SU-DHL-6 (cell line): ENCODE results near the gene MNX1.

ENCODE experiments used
- CTCF ChIP-seq: fragments of 200-600 bp; sonication (generic); IDR thresholded peaks from one replicate; pipeline ENCODE4 v1.5.1; 2017; ENCODE audit warnings: antibody characterized with exemption, mild to moderate bottlenecking, low read length, moderate library complexity; ENCODE audit not compliant: insufficient read depth, poor library complexity, severe bottlenecking
- EZH2phosphoT487 ChIP-seq: fragments of 200-600 bp; sonication (generic), shearing (Covaris generic); conservative IDR thresholded peaks from 2 replicates; pipeline ENCODE4 v1.6.1; 2018; ENCODE audit warnings: mild to moderate bottlenecking, antibody characterized with exemption, low read length, moderate library complexity, mixed read lengths

GRCh38 chr7:157032644-157033482 lies 22.4 kb upstream of the MNX1 start:
- no peak for TF ChIP-seq CTCF
- TF ChIP-seq EZH2phosphoT487, result no peak
